ENCODE data around the gene CCR7.

Gene CCR7

DNA sequence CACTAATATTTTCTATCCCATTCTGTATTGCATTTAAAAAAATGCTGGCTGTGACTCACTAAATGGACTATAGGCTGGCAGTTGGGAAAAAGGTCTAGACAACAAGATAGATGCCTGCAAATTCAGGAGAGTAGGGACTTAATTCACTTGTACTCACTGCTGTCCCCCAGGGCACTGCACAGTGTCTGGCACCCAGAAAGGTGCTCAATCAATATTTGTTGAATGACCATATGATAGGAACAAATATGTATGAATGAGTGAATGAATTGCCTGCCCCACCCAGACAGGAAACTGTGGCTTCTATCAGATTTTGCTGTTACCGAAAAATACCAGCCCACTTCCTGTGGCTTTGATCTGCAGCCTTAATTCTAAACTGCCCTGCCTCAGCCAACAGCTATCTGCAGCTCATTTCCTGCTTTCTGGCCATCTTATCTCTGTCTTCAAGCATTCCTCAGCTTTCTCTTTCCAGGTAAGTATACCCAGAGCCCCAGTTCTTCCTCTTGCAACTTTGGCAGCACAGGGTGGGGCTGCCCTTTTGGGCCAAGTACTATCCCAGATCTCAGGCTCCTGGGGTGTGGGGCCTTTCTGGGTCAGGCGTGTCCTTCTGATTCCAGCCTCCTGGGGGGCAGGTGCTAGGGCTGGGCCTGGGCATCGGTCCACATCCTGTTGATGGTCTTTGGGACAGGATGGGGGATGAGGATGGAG lies 48.5 kb downstream of the CCR7 start:
- peak; percentile 73 for DNase-seq (ENCODE audit: low spot score)

GRCh38 chr17:40515491-40516041 lies 49.7 kb downstream of the CCR7 start:
- DNase-seq (ENCODE audit: low spot score) = no peak

DNA sequence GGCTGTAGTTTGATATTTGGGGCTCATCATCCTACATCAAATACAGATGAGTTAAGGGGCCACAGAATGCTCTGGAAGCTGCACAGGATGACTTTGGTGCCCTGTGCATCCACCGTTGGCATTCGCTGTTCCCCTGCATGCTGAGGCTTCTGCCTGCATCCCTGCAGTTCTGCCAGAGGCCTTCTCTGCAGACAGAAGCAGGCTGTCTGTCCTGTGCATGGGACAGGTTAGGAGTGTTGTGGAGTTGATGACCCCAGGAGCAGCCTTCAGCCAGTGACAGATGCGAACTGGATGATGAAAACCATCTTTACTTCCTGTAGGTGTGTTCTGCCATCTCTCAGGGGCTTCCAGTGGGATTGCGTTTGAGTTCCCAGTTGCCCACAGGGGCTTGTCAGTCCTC lies 50.3 kb downstream of the CCR7 start:
- DNase-seq (ENCODE audit: low spot score) = no peak

GRCh38 chr17:40514013-40514875 lies 51.0 kb downstream of the CCR7 start:
- no peak for DNase-seq (ENCODE audit: low spot score)

DNA sequence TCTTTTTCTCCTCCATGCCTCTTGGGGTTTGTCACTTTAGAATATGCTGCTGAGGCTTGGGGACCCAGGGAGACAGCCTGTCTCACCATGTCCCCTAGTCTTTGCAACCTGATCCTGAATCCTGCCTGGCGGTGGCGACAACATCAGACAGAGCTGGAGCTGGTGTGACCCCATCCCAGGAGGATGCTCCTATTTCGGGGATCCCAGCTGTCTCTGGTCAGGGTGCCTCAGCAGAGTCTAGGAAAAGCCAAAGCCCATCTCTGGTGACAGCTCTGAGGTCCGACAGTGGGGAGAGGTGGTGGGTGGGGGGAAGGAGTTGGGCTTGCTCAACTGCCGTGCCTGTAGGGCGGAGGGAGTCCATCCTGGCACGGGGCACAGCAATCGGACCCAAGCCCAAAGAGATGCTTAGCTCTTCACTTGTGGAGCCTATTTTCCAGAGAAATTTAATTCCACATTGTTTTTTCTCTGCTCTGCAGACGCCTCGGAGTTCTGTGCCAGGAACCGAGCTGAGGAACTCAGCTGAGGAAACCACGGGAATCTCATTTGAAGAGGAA lies 53.5 kb downstream of the CCR7 start:
- no peak for DNase-seq (ENCODE audit: low spot score)

DNA sequence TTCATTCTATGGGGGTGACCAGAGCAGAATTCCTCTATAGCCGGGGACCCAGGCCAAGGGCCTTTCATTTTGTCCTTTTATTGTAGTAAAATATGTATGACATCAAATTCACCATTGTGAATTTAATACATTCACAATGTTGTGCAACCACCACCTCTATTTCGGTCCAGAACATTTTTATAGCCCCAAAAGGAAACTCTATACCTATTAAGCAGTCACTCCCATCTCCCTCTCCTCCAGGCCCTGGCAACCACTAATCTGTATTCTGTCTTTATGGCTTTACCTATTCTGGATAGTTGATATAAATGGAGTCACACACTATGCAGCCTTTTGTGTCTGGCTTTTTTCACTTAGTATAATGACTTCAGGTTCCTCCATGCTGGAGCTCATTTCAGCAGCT lies 54.1 kb downstream of the CCR7 start:
- DNase-seq (ENCODE audit: low spot score) = no peak

DNA sequence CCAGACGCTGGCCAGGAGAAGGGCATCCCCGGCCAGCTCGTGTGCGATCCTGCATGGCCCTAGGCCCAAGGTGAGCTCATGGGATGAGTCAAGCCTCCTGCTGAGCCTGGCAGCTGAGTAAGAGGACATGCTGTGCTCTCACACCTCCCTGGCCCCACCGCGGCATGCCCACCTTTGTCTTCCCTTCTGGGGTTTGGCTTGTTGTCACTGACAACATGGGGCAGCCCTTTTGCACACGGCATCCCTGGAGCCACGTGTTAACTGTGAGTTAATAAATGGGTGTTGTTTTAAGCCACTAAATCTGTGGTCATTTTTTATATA lies 55.0 kb downstream of the CCR7 start:
- peak; percentile 97 for DNase-seq (ENCODE audit: low spot score)

DNA sequence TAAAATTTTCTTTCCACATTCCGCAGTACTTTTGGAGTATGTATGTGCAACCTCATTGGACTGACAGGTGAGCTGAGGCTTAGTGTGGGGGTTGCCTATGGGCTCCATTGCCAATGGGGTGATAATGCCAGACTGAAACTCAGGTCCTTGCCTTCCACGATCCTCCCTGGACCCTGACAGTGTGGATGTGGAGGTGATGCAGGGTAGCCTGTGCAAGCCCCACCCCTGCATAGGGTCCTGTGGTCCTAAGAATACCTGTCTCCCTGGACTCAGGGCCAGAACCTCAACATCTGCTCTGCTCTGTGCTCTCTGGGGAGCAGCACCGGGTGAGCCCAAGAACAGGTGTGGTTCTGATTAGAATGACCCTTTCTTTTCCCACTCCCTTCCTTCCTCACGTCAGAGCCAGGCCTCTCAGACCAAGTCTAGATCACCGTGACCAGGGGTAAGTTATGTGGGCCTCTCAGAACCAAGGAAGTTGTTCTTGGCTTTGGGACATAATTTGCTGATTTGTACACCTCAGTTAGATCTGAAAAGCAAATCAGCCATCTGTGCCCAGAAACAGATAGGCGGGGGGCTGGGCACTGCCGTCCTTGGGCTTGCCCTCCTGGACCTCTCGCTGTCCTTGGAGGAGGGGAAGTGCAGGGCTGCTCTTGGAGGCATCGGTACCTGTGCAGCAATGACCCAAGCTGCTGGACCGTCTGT lies 55.5 kb downstream of the CCR7 start:
- no peak for DNase-seq (ENCODE audit: low spot score)

- no peak for DNase-seq (ENCODE audit: low spot score)
These were observed 58.5 kb downstream of the CCR7 start for GRCh38 chr17:40506786-40507185.

All from kidney tubule cell (primary cell).